BE2C (cell line): ENCODE measurements around the gene AGBL4.

Experiments
- DNase-seq: peaks from one replicate; pipeline ENCODE4 v3.0.0-alpha.2; 2020
- H3K27me3 ChIP-seq: fragments of 250-450 bp; sonication (Bioruptor Pico); 2 replicates; pipeline ENCODE4 v1.5.1; 2020; ENCODE audit warnings: mild to moderate bottlenecking
- H3K36me3 ChIP-seq: fragments of 250-450 bp; sonication (Bioruptor Pico); 2 replicates; pipeline ENCODE4 v1.5.1; 2020; ENCODE audit warnings: mild to moderate bottlenecking
- H3K4me1 ChIP-seq: fragments of 250-450 bp; sonication (Bioruptor Pico); 2 replicates; pipeline ENCODE4 v1.5.1; 2020
- H3K4me3 ChIP-seq: 2 replicates; pipeline ENCODE4 v1.5.1; 2011; ENCODE audit warnings: low read depth, low read length
- H3K9me3 ChIP-seq: fragments of 250-450 bp; sonication (Bioruptor Pico); 2 replicates; pipeline ENCODE4 v1.5.1; 2020
- CTCF ChIP-seq: IDR thresholded peaks from 2 replicates; pipeline ENCODE4 v1.5.1; 2012; ENCODE audit warnings: mild to moderate bottlenecking, low read depth, low read length

AGBL4 gene

DNA sequence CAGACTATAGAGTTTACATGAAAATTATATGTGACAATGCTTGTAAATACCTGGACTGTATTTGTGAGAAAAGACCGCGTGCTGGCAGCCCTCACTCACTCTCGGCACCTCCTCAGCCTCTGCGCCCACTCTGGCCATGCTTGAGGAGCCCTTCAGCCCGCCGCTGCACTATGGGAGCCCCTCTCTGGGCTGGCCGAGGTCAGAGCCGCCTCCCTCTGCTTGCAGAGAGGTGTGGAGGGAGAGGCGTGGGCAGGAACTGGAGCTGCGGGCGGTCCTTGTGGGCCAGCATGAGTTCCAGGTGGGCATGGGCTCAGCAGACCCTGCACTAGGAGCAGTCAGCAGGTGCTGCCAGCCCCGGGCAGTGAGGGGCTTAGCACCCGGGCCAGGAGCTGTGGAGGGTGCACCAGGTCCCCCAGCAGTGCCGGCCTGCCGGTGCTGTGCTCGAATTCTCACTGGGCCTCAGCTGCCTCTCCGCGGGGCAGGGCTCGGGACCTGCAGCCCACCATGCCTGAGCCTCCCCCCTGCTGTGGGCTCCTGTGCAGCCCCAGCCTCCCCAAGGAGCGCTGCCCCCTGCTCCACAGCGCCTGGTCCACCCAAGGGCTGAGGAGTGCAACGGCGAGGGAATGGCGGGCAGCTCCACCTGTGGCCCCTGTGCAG is 482.5 kb downstream of the AGBL4 start:
- no peak for TF ChIP-seq CTCF
- no peaks in the 10 kb centered on the region for H3K9me3 ChIP-seq
- H3K36me3 ChIP-seq = no peaks in the 10 kb centered on the region
- no peak for DNase-seq
- H3K4me3 ChIP-seq = no peak overlapping the region
- H3K27me3 ChIP-seq = no peaks in the 10 kb centered on the region
- H3K4me1 ChIP-seq = no peaks in the 10 kb centered on the region

GRCh38 chr1:49527606-49528305 is 496.0 kb downstream of the AGBL4 start:
- Histone ChIP-seq H3K9me3 (no peaks in the 10 kb centered on the region), H3K4me3 (no peak overlapping the region), H3K36me3 (no peaks in the 10 kb centered on the region), H3K27me3 (no peaks in the 10 kb centered on the region), H3K4me1 (no peaks in the 10 kb centered on the region)
- no peak for TF ChIP-seq CTCF
- DNase-seq = no peak

GRCh38 chr1:49526672-49527071 is 497.1 kb downstream of the AGBL4 start:
- H3K9me3 ChIP-seq = no peaks in the 10 kb centered on the region
- no peaks in the 10 kb centered on the region for H3K27me3 ChIP-seq
- no peak overlapping the region for H3K4me3 ChIP-seq
- H3K36me3 ChIP-seq = no peaks in the 10 kb centered on the region
- DNase-seq = no peak
- no peaks in the 10 kb centered on the region for H3K4me1 ChIP-seq
- TF ChIP-seq CTCF = no peak

- no peaks in the 10 kb centered on the region for H3K9me3 ChIP-seq
- no peaks in the 10 kb centered on the region for H3K27me3 ChIP-seq
- DNase-seq = no peak
- no peak for TF ChIP-seq CTCF
- no peaks in the 10 kb centered on the region for H3K36me3 ChIP-seq
- H3K4me3 ChIP-seq = no peak overlapping the region
- no peaks in the 10 kb centered on the region for H3K4me1 ChIP-seq
Observed at GRCh38 chr1:49523764-49524163, 500.0 kb downstream of the AGBL4 start.

DNA sequence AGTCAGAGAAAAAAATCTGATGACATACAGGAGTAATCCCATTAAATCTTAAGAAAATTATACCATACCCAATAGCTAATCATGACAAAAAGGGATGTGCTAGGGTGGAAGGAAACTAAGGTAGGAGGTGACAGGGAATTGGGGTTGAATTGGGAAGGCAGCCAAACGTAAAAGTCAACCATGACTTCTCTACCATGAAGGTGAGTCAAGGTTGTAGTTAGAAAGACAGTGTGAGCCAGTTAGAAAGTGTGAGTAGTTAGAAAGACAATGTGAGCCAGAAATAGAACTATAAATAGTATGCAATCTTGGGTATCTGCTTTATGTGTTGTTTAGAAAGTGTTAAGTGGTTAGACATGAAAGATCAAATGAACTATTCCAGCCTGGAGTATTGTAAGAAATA is 556.8 kb downstream of the AGBL4 start:
- H3K27me3 ChIP-seq = no peaks in the 10 kb centered on the region
- H3K4me1 ChIP-seq = no peaks in the 10 kb centered on the region
- no peak for TF ChIP-seq CTCF
- no peaks in the 10 kb centered on the region for H3K36me3 ChIP-seq
- no peak overlapping the region for H3K4me3 ChIP-seq
- no peaks in the 10 kb centered on the region for H3K9me3 ChIP-seq
- no peak for DNase-seq

DNA sequence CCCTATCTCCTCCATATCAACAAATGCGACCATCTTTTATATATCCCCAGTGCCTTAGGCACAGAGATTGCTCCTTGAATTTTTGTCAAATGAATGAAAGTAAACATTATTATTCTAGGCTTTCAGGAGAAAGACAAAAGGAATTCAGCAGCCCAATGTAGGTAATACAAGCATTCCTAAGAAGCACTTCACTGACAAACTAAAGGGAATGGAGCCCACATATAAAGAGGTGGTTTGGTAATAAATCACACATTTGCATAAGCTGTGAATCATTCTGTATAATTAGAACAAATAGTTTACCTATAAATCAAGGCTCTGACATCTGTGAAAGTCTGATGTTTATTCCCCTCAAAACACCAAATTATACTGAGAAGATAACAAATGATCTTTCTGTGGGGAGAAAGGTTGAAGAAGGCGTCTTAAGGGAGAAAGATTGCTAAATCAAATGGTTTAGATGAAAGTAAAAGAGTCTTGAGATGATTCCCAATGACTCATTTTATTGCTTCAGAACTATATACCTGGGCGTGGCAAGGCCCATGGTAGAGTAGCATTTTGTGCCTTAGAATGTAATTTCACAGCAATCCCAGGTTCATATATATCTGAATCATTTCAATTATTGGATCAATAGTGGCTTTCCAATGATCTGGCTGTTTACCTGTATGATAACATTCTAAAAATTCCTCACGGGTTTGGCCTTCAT is 558.1 kb downstream of the AGBL4 start:
- Histone ChIP-seq H3K4me3 (no peak overlapping the region), H3K9me3 (no peaks in the 10 kb centered on the region), H3K27me3 (no peaks in the 10 kb centered on the region), H3K4me1 (no peaks in the 10 kb centered on the region), H3K36me3 (no peaks in the 10 kb centered on the region)
- no peak for TF ChIP-seq CTCF
- no peak for DNase-seq
